HG03045 (cell line): ENCODE data around the gene COL4A3.

Experiments used
- ATAC-seq: cut with Tn5 transposase; IDR thresholded peaks from one replicate; pipeline ENCODE4 v1.9.1; 2021; ENCODE audit warnings: mild to moderate bottlenecking, moderate library complexity; ENCODE audit not compliant: unreplicated experiment

The COL4A3 gene

GRCh38 chr2:227285741-227286236, 121.4 kb downstream of the COL4A3 start:
- ATAC-seq, result no peak

- no peak for ATAC-seq
Observed at GRCh38 chr2:227287771-227288170, 123.3 kb downstream of the COL4A3 start.

GRCh38 chr2:227292314-227292713, 127.9 kb downstream of the COL4A3 start:
- ATAC-seq, result no peak

GRCh38 chr2:227293531-227293930, 129.1 kb downstream of the COL4A3 start:
- no peak for ATAC-seq

GRCh38 chr2:227295806-227296205, 131.4 kb downstream of the COL4A3 start:
- ATAC-seq, result no peak

GRCh38 chr2:227296671-227297405, 132.4 kb downstream of the COL4A3 start:
- ATAC-seq, result no peak

- ATAC-seq, result no peak
Observed at GRCh38 chr2:227301523-227301922, 137.1 kb downstream of the COL4A3 start.

- ATAC-seq, result peak; percentile 89
Observed at GRCh38 chr2:227308784-227309183, 144.4 kb downstream of the COL4A3 start.

- ATAC-seq, result no peak
Observed at GRCh38 chr2:227310756-227311110, 146.3 kb downstream of the COL4A3 start.

GRCh38 chr2:227311861-227312506, 147.6 kb downstream of the COL4A3 start:
- no peak for ATAC-seq

- no peak for ATAC-seq
Observed at GRCh38 chr2:227312579-227312978, 148.2 kb downstream of the COL4A3 start.

- ATAC-seq, result no peak
Observed at GRCh38 chr2:227313310-227313709, 148.9 kb downstream of the COL4A3 start.

- no peak for ATAC-seq
Observed at GRCh38 chr2:227317834-227318233, 153.4 kb downstream of the COL4A3 start.

- ATAC-seq, result no peak
Observed at GRCh38 chr2:227320305-227321094, 156.1 kb downstream of the COL4A3 start.

GRCh38 chr2:227322530-227323205, 158.2 kb downstream of the COL4A3 start:
- ATAC-seq, result no peak

- ATAC-seq, result no peak
Observed at GRCh38 chr2:227323818-227324217, 159.4 kb downstream of the COL4A3 start.

- no peak for ATAC-seq
Observed at GRCh38 chr2:227324642-227324994, 160.2 kb downstream of the COL4A3 start.

- ATAC-seq, result peak; percentile 99
Observed at GRCh38 chr2:227324995-227325838, 160.8 kb downstream of the COL4A3 start, which contains the start of gene MFF. TSS of gene MFF (plus strand) at chr2:227325251. CDS start at chr2:227330666, 5,415 bp downstream.

GRCh38 chr2:227325839-227326195, 161.4 kb downstream of the COL4A3 start:
- no peak for ATAC-seq

- ATAC-seq, result no peak
Observed at GRCh38 chr2:227326783-227327182, 162.4 kb downstream of the COL4A3 start.
